Measurements from ENCODE around the gene ARHGEF38. TPM values are rescaled to one million over a fixed set of nuclear protein-coding genes. Genes with fewer than 3 reads are reported as not detected.

Gene ARHGEF38
- total RNA-seq, 3 donors from 2014 or later (not counting 1 experiment from before 2014, with no cell fraction given): not detected

- no peak for ATAC-seq
- H3K36me3 Mint-ChIP-seq: no peaks in the 10 kb centered on the region
Observed at GRCh38 chr4:105591573-105591972, 39.2 kb downstream of the ARHGEF38 start.

GRCh38 chr4:105594099-105595010 is 41.9 kb downstream of the ARHGEF38 start:
- TF ChIP-seq CTCF (IDR thresholded peaks at IDR 0.05): no peak
- Mint-ChIP-seq H3K36me3 (no peaks in the 10 kb centered on the region), H3K4me1 (no peaks in the 10 kb centered on the region), H3K4me3 (no peak overlapping the region), H3K9me3 (no peaks in the 10 kb centered on the region), H3K27ac (no peak overlapping the region), H3K27me3 (ENCODE audit: low read depth in 2 of 2) (peaks cover 0 to 11% of the 10 kb centered on the region in 2 donors)
- intact Hi-C loops (cut with micrococcal nuclease): no loop called here
- no peaks in the 10 kb centered on the region for H3K4me1 ChIP-seq (ENCODE audit: control insufficient read depth, insufficient read depth, low read length)
- DNase-seq (no peak), ATAC-seq (no peak)
- H3K27ac ChIP-seq (ENCODE audit: low read length): no peak overlapping the region
- 38% methylated on average over 3 of the region's 7 CpGs for WGBS (ENCODE audit: insufficient coverage)
- H3K9me3 ChIP-seq (ENCODE audit: control insufficient read depth, insufficient read depth, low read length): no peaks in the 10 kb centered on the region
- no peaks in the 10 kb centered on the region for H3K36me3 ChIP-seq (ENCODE audit: control insufficient read depth, insufficient read depth, low read length)
- H3K27me3 ChIP-seq (ENCODE audit: control insufficient read depth, insufficient read depth, low read length): no peaks in the 10 kb centered on the region
- H3K4me3 ChIP-seq (ENCODE audit: low read length): no peak overlapping the region

More at GRCh38 chr4:105591573-105591972, 39.2 kb downstream of the ARHGEF38 start:
- Mint-ChIP-seq H3K9me3 (no peaks in the 10 kb centered on the region), H3K4me3 (no peak overlapping the region), H3K27me3 (ENCODE audit: low read depth in 2 of 2) (peaks cover 0 to 11% of the 10 kb centered on the region in 2 donors), H3K4me1 (no peaks in the 10 kb centered on the region), H3K27ac (no peak overlapping the region)
- no peaks in the 10 kb centered on the region for H3K9me3 ChIP-seq (ENCODE audit: control insufficient read depth, insufficient read depth, low read length)
- no CpG with 5 or more reads among the region's 3 CpGs for WGBS (ENCODE audit: insufficient coverage)
- intact Hi-C loops (cut with micrococcal nuclease): no loop called here
- H3K36me3 ChIP-seq (ENCODE audit: control insufficient read depth, insufficient read depth, low read length): no peaks in the 10 kb centered on the region
- H3K27ac ChIP-seq (ENCODE audit: low read length): no peak overlapping the region
- H3K4me1 ChIP-seq (ENCODE audit: control insufficient read depth, insufficient read depth, low read length): no peaks in the 10 kb centered on the region
- no peaks in the 10 kb centered on the region for H3K27me3 ChIP-seq (ENCODE audit: control insufficient read depth, insufficient read depth, low read length)
- DNase-seq: no peak
- no peak overlapping the region for H3K4me3 ChIP-seq (ENCODE audit: low read length)
- TF ChIP-seq CTCF (IDR thresholded peaks at IDR 0.05): no peak

- Mint-ChIP-seq H3K27ac (no peak overlapping the region), H3K9me3 (no peaks in the 10 kb centered on the region), H3K4me3 (no peak overlapping the region), H3K36me3 (no peaks in the 10 kb centered on the region), H3K4me1 (no peaks in the 10 kb centered on the region), H3K27me3 (ENCODE audit: low read depth in 2 of 2) (peaks cover 0 to 11% of the 10 kb centered on the region in 2 donors)
- 92% methylated on average over 6 of the region's 6 CpGs for WGBS (ENCODE audit: insufficient coverage)
- no peak for TF ChIP-seq CTCF (IDR thresholded peaks at IDR 0.05)
- intact Hi-C loops (cut with micrococcal nuclease): no loop called here
- Histone ChIP-seq H3K9me3 (ENCODE audit: control insufficient read depth, insufficient read depth, low read length) (no peaks in the 10 kb centered on the region), H3K4me3 (ENCODE audit: low read length) (no peak overlapping the region), H3K36me3 (ENCODE audit: control insufficient read depth, insufficient read depth, low read length) (no peaks in the 10 kb centered on the region), H3K27ac (ENCODE audit: low read length) (no peak overlapping the region), H3K27me3 (ENCODE audit: control insufficient read depth, insufficient read depth, low read length) (no peaks in the 10 kb centered on the region), H3K4me1 (ENCODE audit: control insufficient read depth, insufficient read depth, low read length) (no peaks in the 10 kb centered on the region)
- no peak for ATAC-seq
- no peak for DNase-seq
Observed at GRCh38 chr4:105596684-105597083, 44.3 kb downstream of the ARHGEF38 start.
